ENCODE data around the gene USP3. TPM values are rescaled to one million over a fixed set of nuclear protein-coding genes. Genes with fewer than 3 reads are reported as not detected.

USP3 gene
- total and polyA plus RNA-seq, 2 donors (not counting 3 experiments of a cell fraction or from before 2014, with no cell fraction given): 18.8 to 52.4 TPM

DNA sequence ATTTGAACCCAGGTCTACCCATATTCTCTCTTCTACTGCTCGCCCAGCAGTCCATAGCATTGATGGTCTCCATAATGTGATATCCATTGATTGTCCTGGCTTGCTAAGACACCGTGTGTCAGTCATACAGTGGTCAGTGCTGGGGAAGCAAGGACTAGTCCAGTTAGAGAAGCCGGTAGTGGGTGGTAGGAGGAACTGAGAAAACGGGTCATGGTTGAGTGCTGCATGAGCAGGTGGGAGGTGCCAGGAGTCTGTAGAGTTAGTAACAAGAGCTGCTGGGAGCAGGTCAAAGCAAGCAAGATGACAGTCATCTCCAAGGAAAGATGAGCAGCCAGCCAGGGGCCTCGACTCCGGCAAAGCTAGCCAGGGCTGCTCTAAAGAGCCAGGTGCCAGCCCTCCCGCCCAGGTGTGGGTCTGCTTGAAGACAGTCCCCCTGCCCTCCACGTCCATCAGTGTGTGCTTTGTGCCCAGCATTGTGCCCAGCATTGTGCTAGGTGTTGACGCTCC lies 29.5 kb upstream of the USP3 start:
- H3K36me3 ChIP-seq (ENCODE audit: control insufficient read depth in 2 of 2, extremely low read depth in 1 of 2, insufficient read depth in 2 of 2, low read length in 2 of 2): no peaks in the 10 kb centered on the region
- H3K9ac ChIP-seq (replicated peaks; ENCODE audit: extremely low read depth, insufficient read depth, low read length): no peak overlapping the region
- ChIA-PET CTCF (interaction anchor here (0.9 to 3.6 kb wide), 3 partner anchors 8 to 124 kb away, joined by 3 to 30 read pairs (median 3); partner anchors contain the start of gene USP3), POLR2A (no interaction called here)
- H3K9me3 ChIP-seq (replicated peaks; ENCODE audit: control insufficient read depth, insufficient read depth, low read length): no peaks in the 10 kb centered on the region
- TF ChIP-seq, protein P1, sequence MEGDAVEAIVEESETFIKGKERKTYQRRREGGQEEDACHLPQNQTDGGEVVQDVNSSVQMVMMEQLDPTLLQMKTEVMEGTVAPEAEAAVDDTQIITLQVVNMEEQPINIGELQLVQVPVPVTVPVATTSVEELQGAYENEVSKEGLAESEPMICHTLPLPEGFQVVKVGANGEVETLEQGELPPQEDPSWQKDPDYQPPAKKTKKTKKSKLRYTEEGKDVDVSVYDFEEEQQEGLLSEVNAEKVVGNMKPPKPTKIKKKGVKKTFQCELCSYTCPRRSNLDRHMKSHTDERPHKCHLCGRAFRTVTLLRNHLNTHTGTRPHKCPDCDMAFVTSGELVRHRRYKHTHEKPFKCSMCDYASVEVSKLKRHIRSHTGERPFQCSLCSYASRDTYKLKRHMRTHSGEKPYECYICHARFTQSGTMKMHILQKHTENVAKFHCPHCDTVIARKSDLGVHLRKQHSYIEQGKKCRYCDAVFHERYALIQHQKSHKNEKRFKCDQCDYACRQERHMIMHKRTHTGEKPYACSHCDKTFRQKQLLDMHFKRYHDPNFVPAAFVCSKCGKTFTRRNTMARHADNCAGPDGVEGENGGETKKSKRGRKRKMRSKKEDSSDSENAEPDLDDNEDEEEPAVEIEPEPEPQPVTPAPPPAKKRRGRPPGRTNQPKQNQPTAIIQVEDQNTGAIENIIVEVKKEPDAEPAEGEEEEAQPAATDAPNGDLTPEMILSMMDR (IDR thresholded peaks at IDR 0.05; ENCODE audit: extremely low read depth in 1 of 2, insufficient read depth in 1 of 2, low read depth in 1 of 2, low read length in 2 of 2): no peak
- H3K79me2 ChIP-seq (ENCODE audit: control insufficient read depth, insufficient read depth, low read length): no peaks in the 10 kb centered on the region
- DNase-seq (ENCODE audit: low read depth, low spot score) (no peak), FAIRE-seq (no peak)
- no peak overlapping the region for H2AFZ ChIP-seq (ENCODE audit: low read depth, low read length)
- H3K9me1 ChIP-seq (replicated peaks; ENCODE audit: control insufficient read depth, extremely low read depth, insufficient read depth, low read length): no peaks in the 10 kb centered on the region
- no peak overlapping the region for H3K4me3 ChIP-seq (replicated peaks in 1 of 3; ENCODE audit: insufficient read depth in 1 of 3, low read depth in 1 of 3, low read length in 3 of 3)
- no TSS peak for BruUV-seq (replicated peaks)
- intact Hi-C loops (cut with micrococcal nuclease): no loop called here
- dilution Hi-C loops (cut with MboI; ENCODE audit: extremely low pct_ligation_motif_present, low sequenced_read_pairs): no loop called here
- H4K20me1 ChIP-seq (replicated peaks; ENCODE audit: control insufficient read depth, extremely low read depth, insufficient read depth, low read length): no peaks in the 10 kb centered on the region
- H3K4me2 ChIP-seq (ENCODE audit: insufficient read depth, low read length): no peak overlapping the region
- no peaks in the 10 kb centered on the region for H3K27me3 ChIP-seq (ENCODE audit: control insufficient read depth in 2 of 2, insufficient read depth in 2 of 2, low read length in 2 of 2)
- H3K4me1 ChIP-seq (ENCODE audit: control insufficient read depth, extremely low read depth, insufficient read depth, low read length): peaks cover 6% of the 10 kb centered on the region
- H3K27ac ChIP-seq (ENCODE audit: insufficient read depth, low read depth, low read length): no peak overlapping the region

- H3K79me2 ChIP-seq (ENCODE audit: control insufficient read depth, insufficient read depth, low read length): no peaks in the 10 kb centered on the region
- H3K36me3 ChIP-seq (ENCODE audit: control insufficient read depth in 2 of 2, extremely low read depth in 1 of 2, insufficient read depth in 2 of 2, low read length in 2 of 2): no peaks in the 10 kb centered on the region
- no peaks in the 10 kb centered on the region for H3K27me3 ChIP-seq (ENCODE audit: control insufficient read depth in 2 of 2, insufficient read depth in 2 of 2, low read length in 2 of 2)
- H2AFZ ChIP-seq (ENCODE audit: low read depth, low read length): peak overlapping the region; percentile 24
- BruUV-seq (replicated peaks): no TSS peak
- H3K4me1 ChIP-seq (ENCODE audit: control insufficient read depth, extremely low read depth, insufficient read depth, low read length): peaks cover 6% of the 10 kb centered on the region
- intact Hi-C loops (cut with micrococcal nuclease) (no loop called here), dilution Hi-C loops (cut with MboI; ENCODE audit: extremely low pct_ligation_motif_present, low sequenced_read_pairs) (no loop called here)
- H3K4me3 ChIP-seq (replicated peaks in 1 of 3; ENCODE audit: insufficient read depth in 1 of 3, low read depth in 1 of 3, low read length in 3 of 3): no peak overlapping the region
- TF ChIP-seq, protein P1 (IDR thresholded peaks at IDR 0.05; ENCODE audit: extremely low read depth in 1 of 2, insufficient read depth in 1 of 2, low read depth in 1 of 2, low read length in 2 of 2): no peak
- TF ChIP-seq GATA2 (IDR thresholded peaks at IDR 0.05; ENCODE audit: insufficient read depth, insufficient read length, low read depth, low read length) (no peak), POLR2A (IDR thresholded peaks at IDR 0.05; ENCODE audit: low read depth, low read length) (no peak), FOS (IDR thresholded peaks at IDR 0.05; ENCODE audit: borderline replicate concordance, insufficient read depth, low read length) (no peak), POLR2AphosphoS5 (IDR thresholded peaks at IDR 0.05; ENCODE audit: insufficient read depth, low read depth, low read length) (no peak), MAX (IDR thresholded peaks at IDR 0.05; ENCODE audit: insufficient read depth, insufficient read length) (no peak), JUN (IDR thresholded peaks at IDR 0.05; ENCODE audit: borderline replicate concordance, insufficient read depth, insufficient read length, low read depth) (no peak), EZH2 (IDR thresholded peaks at IDR 0.05; ENCODE audit: borderline replicate concordance, low read depth, low read length, severe bottlenecking) (no peak), MYC (IDR thresholded peaks at IDR 0.05; ENCODE audit: low read depth, low read length) (no peak)
- no peaks in the 10 kb centered on the region for H4K20me1 ChIP-seq (replicated peaks; ENCODE audit: control insufficient read depth, extremely low read depth, insufficient read depth, low read length)
- POLR2A ChIA-PET: no interaction called here
- no peaks in the 10 kb centered on the region for H3K9me3 ChIP-seq (replicated peaks; ENCODE audit: control insufficient read depth, insufficient read depth, low read length)
- CTCF ChIA-PET: interaction anchor here (0.9 to 3.6 kb wide), 4 partner anchors 9 to 134 kb away, joined by 3 to 30 read pairs (median 3); partner anchors contain the start of gene USP3
- DNase-seq (ENCODE audit: low read depth, low spot score) (no peak), FAIRE-seq (no peak)
- H3K27ac ChIP-seq (ENCODE audit: insufficient read depth, low read depth, low read length): no peak overlapping the region
- H3K9ac ChIP-seq (replicated peaks; ENCODE audit: extremely low read depth, insufficient read depth, low read length): no peak overlapping the region
- H3K4me2 ChIP-seq (ENCODE audit: insufficient read depth, low read length): no peak overlapping the region
- H3K9me1 ChIP-seq (replicated peaks; ENCODE audit: control insufficient read depth, extremely low read depth, insufficient read depth, low read length): no peaks in the 10 kb centered on the region
Measured at GRCh38 chr15:63475707-63476106, 28.7 kb upstream of the USP3 start.

All from endothelial cell of umbilical vein (primary cell).